K562 (cell line): ENCODE data around the gene RSPH9. TPM values are rescaled to one million over a fixed set of nuclear protein-coding genes. Genes with fewer than 3 reads are reported as not detected.

Source experiments
- CREB3L1 ChIP-seq: fragments of 450-650 bp; IDR thresholded peaks from 2 replicates; pipeline ENCODE4 v1.6.1; 2014; ENCODE audit warnings: low read depth, mild to moderate bottlenecking, moderate library complexity, borderline replicate concordance
- E2F4 ChIP-seq: sonication (generic); formaldehyde crosslinking; IDR thresholded peaks from 2 replicates; pipeline ENCODE4 v1.8.0; 2022; ENCODE audit warnings: mild to moderate bottlenecking, low read depth, missing genetic modification reagents
- HDGF ChIP-seq: fragments of 450-650 bp; IDR thresholded peaks from 2 replicates; pipeline ENCODE4 v1.6.1; 2016
- HMG20B ChIP-seq: fragments of 250-450 bp; sonication (Bioruptor Pico); IDR thresholded peaks from 2 replicates; pipeline ENCODE4 v1.5.0; 2021; ENCODE audit warnings: mild to moderate bottlenecking
- LARP7 ChIP-seq: fragments of 450-650 bp; IDR thresholded peaks from 2 replicates; pipeline ENCODE4 v1.6.1; 2016
- MTA2 ChIP-seq: fragments of 450-650 bp; IDR thresholded peaks from 2 replicates; pipeline ENCODE4 v1.6.1; 2016; ENCODE audit warnings: low read depth
- RBM14 ChIP-seq: fragments of 200-400 bp; formaldehyde crosslinking; IDR thresholded peaks from 2 replicates; pipeline ENCODE4 v1.6.1; 2018; ENCODE audit warnings: low read depth, mild to moderate bottlenecking, low read length, moderate library complexity, borderline replicate concordance; ENCODE audit not compliant: insufficient read depth
- SMARCC2 ChIP-seq: fragments of 450-650 bp; IDR thresholded peaks from 2 replicates; pipeline ENCODE4 v1.6.1; 2017; ENCODE audit warnings: antibody characterized with exemption, moderate library complexity, mild to moderate bottlenecking, low read depth
- TCF3 ChIP-seq: sonication (generic); formaldehyde crosslinking; IDR thresholded peaks from 2 replicates; pipeline ENCODE4 v1.4.0; 2020; ENCODE audit warnings: mild to moderate bottlenecking, missing genetic modification reagents
- TFAM ChIP-seq: fragments of 250-450 bp; sonication (Bioruptor Pico); conservative IDR thresholded peaks from 2 replicates; pipeline ENCODE4 v1.5.0; 2021; ENCODE audit warnings: mild to moderate bottlenecking, moderate library complexity
- TFAP4 ChIP-seq: sonication (generic); formaldehyde crosslinking; IDR thresholded peaks from 2 replicates; pipeline ENCODE4 v1.8.0; 2022; ENCODE audit warnings: missing genetic modification reagents, mild to moderate bottlenecking, moderate library complexity, borderline replicate concordance
- THAP7 ChIP-seq: fragments of 250-450 bp; sonication (Bioruptor Pico); IDR thresholded peaks from 2 replicates; pipeline ENCODE4 v1.5.0; 2021
- TRIM25 ChIP-seq: fragments of 450-650 bp; IDR thresholded peaks from 2 replicates; pipeline ENCODE4 v1.7.0; 2016; ENCODE audit warnings: borderline replicate concordance
- XRCC5 ChIP-seq: fragments of 200-400 bp; formaldehyde crosslinking; IDR thresholded peaks from 2 replicates; pipeline ENCODE4 v1.6.1; 2017; ENCODE audit warnings: low read depth, mild to moderate bottlenecking, low read length
- ZKSCAN1 ChIP-seq: fragments of 150-350 bp; IDR thresholded peaks from 2 replicates; pipeline ENCODE4 v1.6.1; 2016; ENCODE audit warnings: low read depth, low read length
- ZNF316 ChIP-seq: fragments of 450-650 bp; IDR thresholded peaks from 2 replicates; pipeline ENCODE4 v1.6.1; 2016
- ZNF408 ChIP-seq: fragments of 250-450 bp; sonication (Bioruptor Pico); IDR thresholded peaks from 2 replicates; pipeline ENCODE4 v1.4.0; 2020; ENCODE audit warnings: low read depth, mild to moderate bottlenecking, moderate library complexity
- ZNF589 ChIP-seq: fragments of 200-800 bp; sonication (Bioruptor generic); IDR thresholded peaks from 2 replicates; pipeline ENCODE4 v1.6.1; 2016; ENCODE audit warnings: low read depth, missing genetic modification characterization, missing compliant biosample characterization
- ZNF780A ChIP-seq: fragments of 250-450 bp; sonication (Bioruptor Pico); IDR thresholded peaks from 2 replicates; pipeline ENCODE4 v1.5.0; 2021; ENCODE audit warnings: mild to moderate bottlenecking
- polyA plus RNA-seq, 8 experiments: library from polyadenylated mRNA; depleted of rRNA in 4 of 8; stranded (reverse) in 5 of 8; unstranded in 3 of 8; fragments of >200 nt; fragmentation: Nextera tagmentation in 2 of 8; fragmentation: Illumina TruSeq in 1 of 8; extraction: Ambion mirVana in 2 of 8; extraction: Trizol in 1 of 8; gene quantifications; 2 replicates each; pipeline versions ENCODE4 v1.2.1 to v1.2.3, GENCODE V29; 2011 to 2014; ENCODE audit warnings: inconsistent platforms in 1 of 8, missing spikeins in 1 of 8
- total RNA-seq, 7 experiments: library from RNA; depleted of rRNA in 6 of 7; stranded (reverse); fragments of >200 nt in 6 of 7; fragmentation: Illumina TruSeq in 2 of 7; extraction: Trizol in 2 of 7; gene quantifications; 2 replicates each; pipeline versions ENCODE4 v1.2.1 to v1.2.3, GENCODE V29; 2011 to 2021; ENCODE audit warnings: low replicate concordance in 1 of 7

The RSPH9 gene
- total and polyA plus RNA-seq, 9 of the 15 experiments (the other 6 are each of a cell fraction or from before 2014, with no cell fraction given), result 0.05 to 0.60 (median 0.39) TPM; not detected in 6

- TF ChIP-seq XRCC5, result peak; percentile 61; the same call in 1 of the 2 replicates
- TF ChIP-seq ZNF408, result no peak
- no peak; the same call in 1 of the 2 replicates for TF ChIP-seq TRIM25
- no peak for TF ChIP-seq LARP7
- TF ChIP-seq SMARCC2, result no peak
- no peak for TF ChIP-seq ZNF780A (CRISPR knock-in tag)
- TF ChIP-seq E2F4 (CRISPR knock-in tag), result no peak; the same call in 1 of the 2 replicates
- no peak for TF ChIP-seq HDGF
- TF ChIP-seq ZKSCAN1, result peak; percentile 41; the same call in 1 of the 2 replicates
- TF ChIP-seq RBM14, result no peak
- no peak for TF ChIP-seq THAP7 (CRISPR knock-in tag)
- TF ChIP-seq ZNF316, result no peak
- 0 out of 2 replicates have a peak, but pooled peaks have one; percentile 40 for TF ChIP-seq CREB3L1
- no peak for TF ChIP-seq TCF3 (CRISPR knock-in tag)
- TF ChIP-seq TFAP4, result peak; percentile 98
- TF ChIP-seq TFAM (CRISPR knock-in tag), result no peak
- no peak for TF ChIP-seq HMG20B (CRISPR knock-in tag)
- TF ChIP-seq ZNF589 (CRISPR knock-in tag), result no peak
- TF ChIP-seq MTA2, result peak; percentile 55
These were observed 42.9 kb downstream of the RSPH9 start, which contains the start of gene MRPS18A (continued) for GRCh38 chr6:43687437-43688347.
